Mucosa of rectum (tissue), 2 donors: ENCODE data around the gene ITGA3.
"Not testable (repeated sequence)": the region's sequence is repeated elsewhere in the genome, so short reads cannot be mapped to it uniquely, and the experiment has no call there.

Source experiments
- H3K27ac ChIP-seq, 2 donors: one replicate each; pipeline ENCODE4 v1.7.0; 2013; ENCODE audit warnings: inconsistent platforms in 2 of 2, low read depth in 2 of 2, low read length in 2 of 2
- H3K27me3 ChIP-seq, 2 donors: one replicate each; pipeline ENCODE4 v1.7.0; 2013; ENCODE audit warnings: low read length in 2 of 2; ENCODE audit not compliant: control insufficient read depth in 2 of 2, insufficient read depth in 2 of 2
- H3K36me3 ChIP-seq, 2 donors: one replicate each; pipeline ENCODE4 v1.7.0; 2013; ENCODE audit warnings: low read length in 2 of 2; ENCODE audit not compliant: control insufficient read depth in 2 of 2, insufficient read depth in 2 of 2
- H3K4me1 ChIP-seq, 2 donors: one replicate each; pipeline ENCODE4 v1.7.0; 2013; ENCODE audit warnings: low read length in 2 of 2, mild to moderate bottlenecking in 1 of 2; ENCODE audit not compliant: control insufficient read depth in 2 of 2, insufficient read depth in 2 of 2
- H3K4me3 ChIP-seq, 2 donors: one replicate each; pipeline ENCODE4 v1.7.0; 2013; ENCODE audit warnings: low read length in 2 of 2
- H3K9ac ChIP-seq, 2 donors: one replicate each; pipeline ENCODE4 v1.7.0; 2013; ENCODE audit warnings: low read length in 2 of 2, low read depth in 1 of 2, mild to moderate bottlenecking in 1 of 2
- H3K9me3 ChIP-seq, 2 donors: one replicate each; pipeline ENCODE4 v1.7.0; 2013; ENCODE audit warnings: low read length in 2 of 2; ENCODE audit not compliant: control insufficient read depth in 2 of 2
- donor health status: healthy.
- donor health status: Normal muscosa, but diverticular disease.

Gene ITGA3

DNA sequence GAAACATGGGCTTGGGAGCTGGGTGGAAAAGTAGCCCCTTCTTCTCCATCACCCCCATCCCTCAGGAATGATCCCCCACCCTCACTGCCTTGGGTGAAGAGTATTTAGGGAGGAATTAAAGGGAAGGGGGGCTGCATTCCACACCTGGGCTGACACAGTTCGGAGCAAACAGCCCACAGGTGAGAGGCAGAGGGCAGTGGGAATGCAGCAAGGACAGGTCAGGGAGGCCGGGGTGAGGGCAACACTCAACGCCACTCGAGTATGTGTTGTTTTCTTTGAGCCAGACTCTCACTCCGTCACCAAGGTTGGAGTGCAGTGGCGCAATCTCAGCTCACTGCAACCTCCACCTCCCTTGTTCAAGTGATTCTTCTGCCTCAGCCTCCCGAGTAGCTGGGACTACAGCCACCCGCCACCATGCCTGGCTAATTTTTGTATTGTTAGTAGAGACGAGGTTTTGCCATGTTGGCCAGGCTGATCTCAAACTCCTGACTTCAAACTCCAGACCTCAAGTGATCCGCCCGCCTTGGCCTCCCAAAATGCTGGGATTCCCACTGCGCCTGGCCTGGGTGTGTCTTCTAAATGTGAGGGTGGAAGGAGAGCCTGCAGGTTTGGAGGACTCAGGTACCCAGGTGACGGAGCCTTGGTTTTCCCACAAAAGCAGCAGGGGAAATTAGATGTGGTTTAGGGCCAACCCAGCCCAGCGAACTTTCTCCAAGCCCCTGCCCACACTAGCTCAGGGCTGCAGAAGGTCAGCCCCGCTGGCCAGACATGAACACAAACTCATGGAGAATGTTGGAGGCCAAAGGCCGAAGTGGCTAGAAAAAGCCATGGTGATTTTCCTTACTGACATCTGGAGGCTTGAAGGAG, 21.2 kb upstream of the ITGA3 start:
- Histone ChIP-seq H3K4me3 (no peak overlapping the region), H3K4me1 (peaks cover 6 to 17% of the 10 kb centered on the region in 2 donors), H3K27ac (no peak overlapping the region), H3K27me3 (no peaks in the 10 kb centered on the region), H3K36me3 (no peaks in the 10 kb centered on the region), H3K9me3 (no peaks in the 10 kb centered on the region), H3K9ac (no peak overlapping the region)

DNA sequence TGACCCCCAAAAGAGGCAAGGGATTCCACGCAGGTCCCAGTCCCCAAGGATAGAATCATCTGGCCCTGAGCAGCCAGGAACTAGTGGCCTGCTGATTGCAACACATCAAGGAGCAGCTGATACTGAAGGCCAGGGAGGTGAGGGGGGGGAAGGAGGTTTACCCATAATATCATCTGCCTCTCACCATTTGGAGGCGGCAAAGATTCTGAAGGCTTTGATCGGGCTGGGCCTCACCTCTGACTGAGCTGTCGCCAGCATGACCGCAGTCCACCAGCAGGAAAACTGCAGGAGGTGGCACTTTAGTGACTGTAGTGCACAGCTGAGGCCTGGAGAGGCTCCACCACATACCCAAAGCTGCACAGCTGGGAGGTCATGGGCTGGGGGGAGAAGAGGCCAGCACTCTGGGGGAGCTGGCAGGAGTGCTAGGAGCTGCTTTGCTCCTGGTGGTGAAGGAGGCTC, 20.5 kb upstream of the ITGA3 start:
- Histone ChIP-seq H3K4me1 (peaks cover 6 to 17% of the 10 kb centered on the region in 2 donors), H3K27me3 (no peaks in the 10 kb centered on the region), H3K4me3 (no peak overlapping the region), H3K36me3 (no peaks in the 10 kb centered on the region), H3K27ac (no peak overlapping the region), H3K9ac (no peak overlapping the region), H3K9me3 (no peaks in the 10 kb centered on the region)

DNA sequence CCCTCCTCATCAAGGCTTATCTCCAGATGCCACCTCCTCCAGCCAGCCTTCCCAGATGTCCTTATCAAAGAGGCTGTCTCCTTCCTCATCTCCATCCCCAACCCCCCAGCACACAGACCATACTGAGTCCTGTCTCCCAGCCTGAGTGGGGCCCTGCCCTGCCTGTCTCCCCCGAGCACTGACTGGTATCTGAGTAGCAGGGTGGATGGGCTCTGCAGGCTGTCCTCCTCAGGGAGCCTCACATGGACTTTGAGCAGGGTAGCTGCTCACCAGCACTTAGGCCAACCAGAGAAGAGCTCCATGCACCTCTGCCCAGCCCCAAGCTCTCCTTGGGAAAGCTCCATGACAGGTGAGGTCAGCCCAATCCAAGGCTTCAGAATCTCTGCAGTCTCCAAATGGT, 20.0 kb upstream of the ITGA3 start:
- H3K9me3 ChIP-seq: no peaks in the 10 kb centered on the region
- H3K36me3 ChIP-seq: no peaks in the 10 kb centered on the region
- no peaks in the 10 kb centered on the region for H3K27me3 ChIP-seq
- no peak overlapping the region for H3K27ac ChIP-seq
- no peak overlapping the region for H3K9ac ChIP-seq
- H3K4me1 ChIP-seq: peaks cover 6 to 17% of the 10 kb centered on the region in 2 donors
- H3K4me3 ChIP-seq: no peak overlapping the region

DNA sequence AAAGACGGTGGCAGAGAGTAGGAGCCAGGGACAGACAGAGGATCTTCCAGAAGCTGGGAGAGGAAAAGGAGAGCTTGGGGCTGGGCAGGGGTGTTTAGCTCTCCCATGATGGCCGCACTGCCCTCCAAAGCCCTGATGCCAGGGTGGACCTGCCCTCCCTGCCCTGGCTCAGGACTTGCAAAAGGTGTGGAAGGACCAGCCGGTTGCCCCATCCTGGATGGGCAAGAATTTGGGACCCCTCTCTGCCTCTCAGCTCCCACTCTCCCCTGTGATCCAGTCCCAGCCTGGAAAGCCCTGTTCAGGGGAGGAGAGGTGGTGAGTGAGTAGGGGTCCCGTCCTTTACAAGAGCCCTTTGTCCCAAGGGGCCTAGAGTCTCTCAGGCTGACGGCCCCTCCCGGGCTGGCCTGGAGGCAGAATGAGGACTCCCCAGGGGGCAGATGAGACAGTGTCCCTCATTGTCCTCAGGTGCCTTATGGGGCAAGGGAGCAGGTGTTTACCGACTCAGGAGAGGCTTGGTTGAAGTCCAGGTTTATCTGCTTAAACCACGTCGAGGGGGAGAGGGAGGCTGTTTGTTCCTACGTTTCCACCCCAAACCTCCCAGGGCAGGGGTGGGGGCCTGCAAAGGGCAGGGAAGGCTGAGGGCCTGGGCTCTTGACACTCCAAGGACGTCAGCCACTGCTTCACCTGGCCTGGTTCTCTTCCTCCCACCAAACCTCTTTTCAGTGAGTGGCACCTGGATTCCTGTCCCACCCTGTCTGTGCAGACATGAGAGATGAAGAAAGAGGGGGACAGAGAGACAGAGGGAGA, 19.3 kb upstream of the ITGA3 start:
- Histone ChIP-seq H3K9me3 (no peaks in the 10 kb centered on the region), H3K27me3 (no peaks in the 10 kb centered on the region), H3K36me3 (no peaks in the 10 kb centered on the region), H3K4me1 (peaks cover 6 to 17% of the 10 kb centered on the region in 2 donors), H3K27ac (no peak overlapping the region), H3K9ac (no peak overlapping the region), H3K4me3 (no peak overlapping the region)

DNA sequence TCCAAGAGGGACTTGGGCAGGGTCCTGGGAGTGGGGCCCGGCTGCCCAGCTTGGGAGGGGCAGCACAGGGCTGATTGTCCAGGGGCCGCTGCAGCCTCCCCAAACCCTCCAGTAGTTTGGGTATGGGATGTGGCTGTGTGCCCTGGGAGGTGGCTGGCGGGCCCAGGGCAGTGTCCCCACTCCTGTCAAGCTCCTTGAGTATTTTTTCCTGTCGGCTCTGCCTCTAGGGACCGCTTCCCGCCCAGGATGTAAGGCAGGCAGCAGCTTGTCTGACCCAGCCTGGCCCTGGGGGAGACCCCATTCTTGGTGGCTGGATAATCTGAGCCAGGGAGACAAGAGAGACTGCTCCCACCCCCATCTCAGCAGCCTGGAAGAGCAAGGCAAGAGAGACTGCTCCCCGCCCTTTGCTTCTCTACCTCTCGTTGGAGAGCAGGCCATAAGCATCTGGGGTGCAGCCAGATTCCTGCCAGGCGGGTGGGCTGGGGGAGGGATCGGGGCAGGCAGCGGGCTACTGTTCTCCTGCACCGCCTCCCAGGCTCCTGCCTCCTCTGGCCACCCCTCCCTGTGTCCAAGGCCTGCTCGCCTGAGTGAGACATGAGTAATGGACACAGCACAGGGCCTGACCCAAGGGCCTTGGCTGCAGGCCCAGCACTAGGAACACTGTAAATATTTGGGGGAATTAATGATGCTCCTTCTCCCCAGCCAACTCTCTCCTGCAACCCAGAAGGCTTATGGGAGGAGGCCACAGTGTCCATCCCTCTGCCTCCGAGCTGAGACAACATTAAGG, 18.4 kb upstream of the ITGA3 start:
- Histone ChIP-seq H3K27me3 (no peaks in the 10 kb centered on the region), H3K4me1 (peaks cover 6 to 17% of the 10 kb centered on the region in 2 donors), H3K36me3 (no peaks in the 10 kb centered on the region), H3K9ac (peak overlapping the region in 1 of 2 donors; percentile 14), H3K9me3 (no peaks in the 10 kb centered on the region), H3K27ac (peak overlapping the region in 1 of 2 donors; percentile 28), H3K4me3 (no peak overlapping the region)

DNA sequence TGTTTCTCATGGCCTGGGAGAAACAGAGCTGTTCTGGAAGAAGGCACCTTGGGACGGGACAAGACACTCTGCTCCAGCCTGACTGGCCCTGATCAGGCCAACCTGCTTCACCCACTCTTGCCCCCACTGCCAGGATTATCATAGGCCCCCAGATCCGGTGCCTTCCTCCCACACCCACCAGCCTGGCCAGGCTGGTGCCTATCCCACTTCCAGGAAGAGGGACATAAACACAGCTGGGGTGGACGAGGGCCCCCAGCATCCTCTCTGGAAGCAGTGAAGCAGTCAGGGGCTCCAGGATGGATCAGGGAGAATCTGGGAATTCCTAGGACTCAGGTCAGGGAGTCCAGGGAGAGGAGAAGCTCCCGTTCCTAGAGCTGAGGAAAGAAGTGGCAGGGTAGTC, 16.9 kb upstream of the ITGA3 start:
- no peak overlapping the region for H3K4me3 ChIP-seq
- H3K27ac ChIP-seq: no peak overlapping the region
- H3K4me1 ChIP-seq: peaks cover 6 to 25% of the 10 kb centered on the region in 2 donors
- no peaks in the 10 kb centered on the region for H3K27me3 ChIP-seq
- no peaks in the 10 kb centered on the region for H3K9me3 ChIP-seq
- no peaks in the 10 kb centered on the region for H3K36me3 ChIP-seq
- H3K9ac ChIP-seq: no peak overlapping the region

DNA sequence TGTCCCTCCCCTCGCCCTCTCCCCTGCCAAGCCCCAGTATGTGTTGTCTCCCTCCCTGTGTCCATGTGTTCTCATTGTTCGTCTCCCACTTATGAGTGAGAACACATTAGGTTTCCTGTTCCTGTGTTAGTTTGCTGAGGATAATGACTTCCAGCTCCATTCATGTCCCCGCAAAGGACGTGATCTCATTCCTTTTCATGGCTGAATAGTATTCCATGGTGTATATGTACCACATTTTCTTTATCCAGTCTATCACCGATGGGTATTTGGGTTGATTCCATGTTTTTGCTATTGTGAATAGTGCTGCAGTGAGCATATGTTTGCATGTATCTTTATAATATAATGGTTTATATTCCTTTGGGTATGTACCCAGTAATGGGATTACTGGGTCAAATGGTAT, 15.4 kb upstream of the ITGA3 start:
- not testable (repeated sequence) for H3K9ac ChIP-seq, H3K9me3 ChIP-seq, H3K36me3 ChIP-seq, H3K27ac ChIP-seq, H3K27me3 ChIP-seq, H3K4me3 ChIP-seq
- H3K4me1 ChIP-seq: peaks cover 6 to 37% of the 10 kb centered on the region in 2 donors

DNA sequence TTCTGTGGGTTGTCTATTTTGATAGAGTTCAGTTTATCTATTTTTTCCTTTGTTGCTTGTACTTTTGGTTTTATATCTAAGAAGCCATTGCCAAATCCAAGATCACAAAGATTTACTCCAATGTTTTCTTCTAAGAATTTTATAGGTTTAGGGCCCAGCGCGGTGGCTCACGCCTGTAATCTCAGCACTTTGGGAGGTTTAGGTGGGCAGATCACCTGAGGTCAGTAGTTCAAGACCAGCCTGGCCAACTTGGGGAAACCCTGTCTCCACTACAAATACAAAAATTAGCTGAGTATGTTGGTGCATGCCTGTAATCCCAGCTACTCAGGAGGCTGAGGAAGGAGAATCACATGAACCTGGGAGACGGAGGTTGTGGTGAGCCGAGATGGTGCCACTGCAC, 13.7 kb upstream of the ITGA3 start:
- no peak overlapping the region for H3K27ac ChIP-seq
- no peaks in the 10 kb centered on the region for H3K36me3 ChIP-seq
- H3K9me3 ChIP-seq: no peaks in the 10 kb centered on the region
- H3K9ac ChIP-seq: no peak overlapping the region
- H3K27me3 ChIP-seq: no peaks in the 10 kb centered on the region
- peaks cover 0 to 28% of the 10 kb centered on the region in 2 donors for H3K4me1 ChIP-seq
- H3K4me3 ChIP-seq: no peak overlapping the region

DNA sequence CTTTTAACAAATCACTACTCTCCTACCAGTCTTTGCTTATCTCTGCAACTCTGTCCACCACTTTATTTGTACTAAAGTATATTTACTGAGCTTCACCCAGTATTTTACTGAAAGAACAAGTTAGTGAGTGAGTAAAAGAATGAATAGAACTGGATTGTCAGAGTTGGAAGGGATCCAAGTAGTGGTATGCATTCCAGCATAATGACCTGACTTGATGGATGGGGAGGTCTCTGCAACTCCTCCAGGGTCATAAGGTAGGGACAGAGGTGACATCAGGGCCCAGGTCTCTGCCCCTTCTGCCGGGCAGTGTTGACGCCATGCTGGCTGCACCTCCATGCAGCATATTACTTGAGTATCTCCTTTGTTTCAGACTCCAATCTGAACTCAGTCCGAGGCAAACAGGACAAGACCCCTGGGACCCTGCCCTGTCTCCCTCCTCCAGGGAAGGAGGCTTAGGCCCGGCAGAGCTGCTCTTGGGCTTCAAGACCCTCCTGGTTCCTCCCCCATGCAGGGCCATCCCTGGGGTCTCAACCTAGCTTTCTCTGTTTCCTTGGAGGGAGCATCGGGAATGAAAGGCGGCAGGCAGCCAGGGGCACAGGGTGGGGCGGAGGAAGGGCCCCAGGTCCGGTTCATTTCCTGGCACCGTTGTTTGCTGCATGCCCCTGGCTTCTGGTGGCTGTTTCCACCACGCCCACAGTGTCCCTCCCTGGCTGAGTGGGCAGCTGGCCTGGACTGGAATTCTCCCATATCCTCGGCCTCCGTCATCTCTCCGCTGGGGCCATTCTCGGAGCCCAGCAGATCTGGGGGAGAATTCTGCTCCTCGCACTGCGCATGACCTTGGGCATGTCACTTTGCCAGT, 12.4 kb upstream of the ITGA3 start:
- H3K27me3 ChIP-seq: no peaks in the 10 kb centered on the region
- H3K4me1 ChIP-seq: peaks cover 0 to 22% of the 10 kb centered on the region in 2 donors
- no peak overlapping the region for H3K4me3 ChIP-seq
- H3K9ac ChIP-seq: no peak overlapping the region
- no peaks in the 10 kb centered on the region for H3K36me3 ChIP-seq
- no peaks in the 10 kb centered on the region for H3K9me3 ChIP-seq
- H3K27ac ChIP-seq: no peak overlapping the region
